H9 (cell line): Measurements from ENCODE around the gene LIMS4. TPM values are rescaled to one million over a fixed set of nuclear protein-coding genes. Genes with fewer than 3 reads are reported as not detected.
"Not testable (repeated sequence)": the region's sequence is repeated elsewhere in the genome, so short reads cannot be mapped to it uniquely, and the experiment has no call there.

Experiments
- DNase-seq: peaks from one replicate; pipeline ENCODE4 v3.0.0-alpha.2; 2017
- H2AFZ ChIP-seq: one replicate; pipeline ENCODE4 v1.6.1; 2013; ENCODE audit warnings: mild to moderate bottlenecking, low read length, control low read depth, moderate library complexity
- H2AK5ac ChIP-seq: 2 replicates; pipeline ENCODE4 v1.6.1; 2013; ENCODE audit warnings: low read length, control low read depth, mixed read lengths; ENCODE audit not compliant: insufficient read length
- H2BK120ac ChIP-seq: one replicate; pipeline ENCODE4 v1.6.1; 2013; ENCODE audit warnings: low read depth, mild to moderate bottlenecking, low read length, control low read depth, inconsistent platforms; ENCODE audit not compliant: poor library complexity, severe bottlenecking
- H2BK12ac ChIP-seq: 2 replicates; pipeline ENCODE4 v1.6.1; 2013; ENCODE audit warnings: low read length, control low read depth, mixed read lengths, low read depth; ENCODE audit not compliant: insufficient read length
- H2BK15ac ChIP-seq: 2 replicates; pipeline ENCODE4 v1.6.1; 2013; ENCODE audit warnings: low read depth, low read length, control low read depth
- H2BK20ac ChIP-seq: one replicate; pipeline ENCODE4 v1.6.1; 2013; ENCODE audit warnings: low read depth, mild to moderate bottlenecking, low read length, control low read depth, inconsistent platforms; ENCODE audit not compliant: poor library complexity, severe bottlenecking
- H2BK5ac ChIP-seq: 2 replicates; pipeline ENCODE4 v1.6.1; 2013; ENCODE audit warnings: low read length, control low read depth, mixed read lengths; ENCODE audit not compliant: insufficient read length
- H3K14ac ChIP-seq: 2 replicates; pipeline ENCODE4 v1.6.1; 2013; ENCODE audit warnings: low read length, control low read depth; ENCODE audit not compliant: insufficient read depth
- H3K18ac ChIP-seq: 2 replicates; pipeline ENCODE4 v1.6.1; 2013; ENCODE audit warnings: low read depth, mild to moderate bottlenecking, mixed read lengths, low read length, control low read depth; ENCODE audit not compliant: insufficient read length
- H3K23ac ChIP-seq: 2 replicates; pipeline ENCODE4 v1.6.1; 2013; ENCODE audit warnings: low read length, control low read depth, mixed read lengths, low read depth; ENCODE audit not compliant: insufficient read length
- H3K23me2 ChIP-seq: 2 replicates; pipeline ENCODE4 v1.6.1; 2013; ENCODE audit warnings: low read depth, mild to moderate bottlenecking, mixed read lengths, low read length, control low read depth; ENCODE audit not compliant: insufficient read length, poor library complexity, severe bottlenecking
- H3K27ac ChIP-seq: 2 replicates; pipeline ENCODE4 v1.5.1; 2013; ENCODE audit warnings: low read length, control low read depth, mixed read lengths, low read depth; ENCODE audit not compliant: insufficient read length
- H3K27me3 ChIP-seq: 2 replicates; pipeline ENCODE4 v1.6.1; 2013; ENCODE audit warnings: low read length, control low read depth, inconsistent platforms; ENCODE audit not compliant: insufficient read depth
- H3K4ac ChIP-seq: 2 replicates; pipeline ENCODE4 v1.6.1; 2013; ENCODE audit warnings: low read depth, mild to moderate bottlenecking, control low read depth, inconsistent platforms, low read length, moderate library complexity
- H3K4me1 ChIP-seq: 2 replicates; pipeline ENCODE4 v1.6.1; 2013; ENCODE audit warnings: low read length, control low read depth, inconsistent platforms; ENCODE audit not compliant: insufficient read depth
- H3K4me2 ChIP-seq: 2 replicates; pipeline ENCODE4 v1.6.1; 2013; ENCODE audit warnings: low read length, control low read depth, mixed read lengths; ENCODE audit not compliant: insufficient read length, insufficient read depth
- H3K56ac ChIP-seq: 2 replicates; pipeline ENCODE4 v1.6.1; 2013; ENCODE audit warnings: low read depth, mild to moderate bottlenecking, mixed read lengths, low read length, control low read depth; ENCODE audit not compliant: insufficient read length
- H3K79me1 ChIP-seq: 2 replicates; pipeline ENCODE4 v1.6.1; 2013; ENCODE audit warnings: low read depth, mild to moderate bottlenecking, moderate library complexity, low read length, control low read depth, inconsistent platforms; ENCODE audit not compliant: insufficient read depth, poor library complexity, severe bottlenecking
- H3K79me2 ChIP-seq: 2 replicates; pipeline ENCODE4 v1.6.1; 2013; ENCODE audit warnings: low read length, control low read depth, inconsistent platforms; ENCODE audit not compliant: insufficient read depth
- H3K9ac ChIP-seq: 2 replicates; pipeline ENCODE4 v1.6.1; 2013; ENCODE audit warnings: low read length, control low read depth, mixed read lengths; ENCODE audit not compliant: insufficient read length; ENCODE audit errors: extremely low read depth
- H3K9me3 ChIP-seq: one replicate; pipeline ENCODE4 v1.6.1; 2013; ENCODE audit warnings: low read depth, low read length, inconsistent platforms; ENCODE audit not compliant: control insufficient read depth
- H3T11ph ChIP-seq: one replicate; pipeline ENCODE4 v1.6.1; 2013; ENCODE audit warnings: mild to moderate bottlenecking, low read length, control low read depth, inconsistent platforms
- H4K20me1 ChIP-seq: one replicate; pipeline ENCODE4 v1.6.1; 2013; ENCODE audit not compliant: control insufficient read depth, insufficient read length, insufficient read depth
- H4K5ac ChIP-seq: 2 replicates; pipeline ENCODE4 v1.6.1; 2013; ENCODE audit warnings: low read depth, mild to moderate bottlenecking, mixed read lengths, low read length, control low read depth; ENCODE audit not compliant: insufficient read length
- H4K8ac ChIP-seq: replicated peaks from 2 replicates; pipeline ENCODE4 v1.6.1; 2013; ENCODE audit warnings: low read length, control low read depth, mixed read lengths, low read depth; ENCODE audit not compliant: insufficient read length
- H4K91ac ChIP-seq: 2 replicates; pipeline ENCODE4 v1.6.1; 2013; ENCODE audit warnings: low read depth, mild to moderate bottlenecking, moderate library complexity, mixed read lengths, low read length, control low read depth; ENCODE audit not compliant: insufficient read length
- H3K27ac Mint-ChIP-seq, 3 experiments: 2 replicates in 2 of 3; 3 replicates in 1 of 3; pipeline ENCODE4 v1.8.0; 2020 to 2021; ENCODE audit warnings: mixed read lengths in 3 of 3, mild to moderate bottlenecking in 1 of 3, moderate library complexity in 1 of 3
- H3K27me3 Mint-ChIP-seq: 2 replicates; pipeline ENCODE4 v1.8.0; 2021; ENCODE audit warnings: low read depth, mild to moderate bottlenecking, moderate library complexity, mixed read lengths
- H3K36me3 Mint-ChIP-seq, 3 experiments: 2 replicates in 2 of 3; 3 replicates in 1 of 3; pipeline ENCODE4 v1.8.0; 2020 to 2021; ENCODE audit warnings: low read depth in 3 of 3, mixed read lengths in 3 of 3; ENCODE audit not compliant: insufficient read depth in 1 of 3
- H3K4me1 Mint-ChIP-seq, 2 experiments: 2 replicates each; pipeline ENCODE4 v1.8.0; 2020; ENCODE audit warnings: mixed read lengths in 2 of 2
- H3K4me3 Mint-ChIP-seq, 2 experiments: 2 replicates in 1 of 2; 3 replicates in 1 of 2; pipeline ENCODE4 v1.8.0; 2020 to 2021; ENCODE audit warnings: mild to moderate bottlenecking in 2 of 2, mixed read lengths in 2 of 2, moderate library complexity in 1 of 2
- H3K9me3 Mint-ChIP-seq, 2 experiments: 2 replicates in 1 of 2; 3 replicates in 1 of 2; pipeline ENCODE4 v1.8.0; 2020; ENCODE audit warnings: mild to moderate bottlenecking in 2 of 2, mixed read lengths in 2 of 2, moderate library complexity in 1 of 2
- WGBS: extraction: QIAGEN DNeasy Blood & Tissue Kit; methylation state at CpG from one replicate; pipeline ENCODE4 v1.1.7; 2013; ENCODE audit warnings: missing lambda C conversion rate, low lambda C conversion rate, mixed read lengths; ENCODE audit not compliant: insufficient read length; ENCODE audit errors: extremely low coverage; 5-methylcytosine and 5-hydroxymethylcytosine counted together
- total RNA-seq: library from RNA; stranded (reverse); gene quantifications from 2 replicates; pipeline ENCODE4 v1.2.1, GENCODE V29; 2021

Gene LIMS4
- total RNA-seq, 1 experiment from 2014 or later: 0.55 TPM

DNA sequence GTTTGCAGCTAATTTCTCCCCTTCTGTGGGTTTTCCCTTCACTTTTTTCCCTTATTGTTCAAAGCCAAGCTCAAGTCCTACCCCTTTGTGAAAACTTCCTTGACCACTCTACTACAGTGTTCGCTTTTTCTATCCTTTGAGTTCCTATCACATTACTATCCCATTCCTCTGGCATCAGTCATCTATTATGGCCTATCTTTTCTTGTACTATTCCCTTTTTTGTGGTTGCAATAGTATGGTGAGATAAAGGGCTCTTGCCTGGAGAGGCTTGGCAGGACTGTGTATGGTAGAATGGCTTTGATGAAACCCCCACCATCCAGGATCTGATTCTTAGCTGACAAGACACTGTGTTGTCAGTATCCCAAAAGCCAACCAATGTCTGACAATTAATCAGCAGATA is 30.7 kb downstream of the LIMS4 start:
- DNase-seq, H3K79me1 ChIP-seq, H3K36me3 Mint-ChIP-seq, H2BK20ac ChIP-seq, H3K27me3 ChIP-seq, H3K27ac Mint-ChIP-seq, H3K9me3 ChIP-seq, H3K27ac ChIP-seq, H3T11ph ChIP-seq, H2AFZ ChIP-seq, H4K91ac ChIP-seq, H3K4ac ChIP-seq, H3K79me2 ChIP-seq, H3K9ac ChIP-seq, H2AK5ac ChIP-seq, H4K20me1 ChIP-seq, H3K4me3 Mint-ChIP-seq, H3K56ac ChIP-seq, H3K4me2 ChIP-seq, H3K9me3 Mint-ChIP-seq, H3K14ac ChIP-seq, H2BK12ac ChIP-seq, H3K27me3 Mint-ChIP-seq, H3K4me1 ChIP-seq, H4K8ac ChIP-seq, H3K18ac ChIP-seq, H2BK120ac ChIP-seq, H3K23ac ChIP-seq, H3K4me1 Mint-ChIP-seq, H2BK15ac ChIP-seq, H3K23me2 ChIP-seq, H2BK5ac ChIP-seq, H4K5ac ChIP-seq: not testable (repeated sequence)
- no CpG with 5 or more reads among the region's 1 CpG for WGBS

DNA sequence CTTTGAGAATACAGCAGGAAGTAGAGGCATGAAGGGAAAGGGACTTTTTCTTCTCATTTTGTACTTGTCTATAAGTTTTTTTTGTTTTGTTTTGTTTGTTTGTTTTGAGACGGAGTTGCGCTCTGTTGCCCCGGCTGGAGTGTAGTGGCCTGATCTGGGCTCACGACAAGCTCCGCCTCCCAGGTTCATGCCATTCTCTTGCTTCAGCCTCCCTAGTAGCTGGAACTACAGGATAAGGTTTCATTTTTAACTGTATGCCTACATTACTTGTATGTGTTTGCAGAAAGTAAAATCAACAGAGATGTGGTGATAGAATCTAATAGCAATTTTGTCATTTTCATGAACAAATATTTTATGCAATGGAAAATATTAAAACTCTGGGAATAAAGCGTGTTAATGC is 38.1 kb downstream of the LIMS4 start:
- H3K9ac ChIP-seq, H3K4me1 ChIP-seq, H2BK120ac ChIP-seq, H3K79me1 ChIP-seq, H3K4me3 Mint-ChIP-seq, H3K23ac ChIP-seq, H3K27ac Mint-ChIP-seq, H3T11ph ChIP-seq, H3K36me3 Mint-ChIP-seq, H3K27me3 ChIP-seq, H4K91ac ChIP-seq, H3K56ac ChIP-seq, H4K20me1 ChIP-seq, H3K79me2 ChIP-seq, H3K14ac ChIP-seq, H3K27me3 Mint-ChIP-seq, H3K4me1 Mint-ChIP-seq, DNase-seq, H3K18ac ChIP-seq, H4K8ac ChIP-seq, H3K27ac ChIP-seq, H2BK20ac ChIP-seq, H2AFZ ChIP-seq, H2BK12ac ChIP-seq, H3K4me2 ChIP-seq, H2BK15ac ChIP-seq, H2BK5ac ChIP-seq, H2AK5ac ChIP-seq, H3K9me3 Mint-ChIP-seq, H3K9me3 ChIP-seq, H4K5ac ChIP-seq, H3K23me2 ChIP-seq, H3K4ac ChIP-seq: not testable (repeated sequence)
- no CpG with 5 or more reads among the region's 6 CpGs for WGBS
